Endothelial cell of umbilical vein (primary cell): ENCODE results near the gene TRAPPC10. TPM values are rescaled to one million over a fixed set of nuclear protein-coding genes. Genes with fewer than 3 reads are reported as not detected.

ENCODE experiments used
- BruUV-seq: library from RNA; stranded (reverse); fragments of 400-500 nt; replicated peaks from 2 replicates; lab custom pipeline; 2021; lab: Mats Ljungman, UMichigan
- CTCF ChIA-PET: fragments of 300-600, 350-600 bp; sonication (Branson Sonifier 250); formaldehyde crosslinking; loops from one replicate; lab custom pipeline; 2021; ENCODE audit warnings: antibody characterized with exemption, inconsistent platforms; lab: Charles Lee
- POLR2A ChIA-PET: fragments of 300-600, 350-600 bp; sonication (Branson Sonifier 250); formaldehyde crosslinking; loops from one replicate; lab custom pipeline; 2021; ENCODE audit warnings: antibody characterized with exemption, inconsistent platforms; lab: Charles Lee
- DNase-seq: peaks from one replicate; pipeline ENCODE4 v3.0.0-alpha.2; 2011; ENCODE audit warnings: low read depth, low spot score
- FAIRE-seq: peaks from 2 replicates; lab custom pipeline; 2011; peaks lifted over from hg19 to GRCh38; lab: Jason Lieb, UNC
- H2AFZ ChIP-seq: 2 replicates; pipeline ENCODE4 v1.6.0; 2012; ENCODE audit warnings: low read depth, low read length, control low read depth, inconsistent platforms
- H3K27ac ChIP-seq: 2 replicates; pipeline ENCODE4 v1.5.1; 2011; ENCODE audit warnings: low read depth, mild to moderate bottlenecking, control low read depth, low read length, moderate library complexity; ENCODE audit not compliant: insufficient read depth
- H3K27me3 ChIP-seq, 2 experiments: 2 replicates each; pipeline versions ENCODE4 v1.6.0 to v1.6.1; 2011; ENCODE audit warnings: low read length in 2 of 2, mixed read lengths in 1 of 2; ENCODE audit not compliant: control insufficient read depth in 2 of 2, insufficient read depth in 2 of 2
- H3K36me3 ChIP-seq, 2 experiments: 2 replicates in 1 of 2; 3 replicates in 1 of 2; pipeline ENCODE4 v1.5.1; 2011; ENCODE audit warnings: low read length in 2 of 2, mild to moderate bottlenecking in 1 of 2, moderate library complexity in 1 of 2; ENCODE audit not compliant: control insufficient read depth in 2 of 2, insufficient read depth in 2 of 2; ENCODE audit errors: extremely low read depth in 1 of 2
- H3K4me1 ChIP-seq: 3 replicates; pipeline ENCODE4 v1.5.1; 2011; ENCODE audit warnings: mild to moderate bottlenecking, low read length; ENCODE audit not compliant: control insufficient read depth, insufficient read depth; ENCODE audit errors: extremely low read depth
- H3K4me2 ChIP-seq: 2 replicates; pipeline ENCODE4 v1.6.1; 2011; ENCODE audit warnings: low read length, control low read depth, mixed read lengths; ENCODE audit not compliant: insufficient read depth
- H3K4me3 ChIP-seq, 3 experiments: fragments of 200-600 bp in 1 of 3; sonication (generic), shearing (Covaris generic) in 1 of 3; replicated peaks in 1 of 3; 2 replicates each; pipeline ENCODE4 v1.5.1; 2011 to 2016; ENCODE audit warnings: control low read depth in 3 of 3, low read length in 3 of 3, mild to moderate bottlenecking in 2 of 3, inconsistent platforms in 1 of 3, low read depth in 1 of 3, moderate library complexity in 1 of 3; ENCODE audit not compliant: insufficient read depth in 1 of 3
- H3K79me2 ChIP-seq: 2 replicates; pipeline ENCODE4 v1.6.0; 2012; ENCODE audit warnings: low read length, inconsistent platforms; ENCODE audit not compliant: control insufficient read depth, insufficient read depth
- H3K9ac ChIP-seq: replicated peaks from 2 replicates; pipeline ENCODE3; 2011; ENCODE audit warnings: low read length, control low read depth; ENCODE audit not compliant: insufficient read depth; ENCODE audit errors: extremely low read depth
- H3K9me1 ChIP-seq: replicated peaks from 3 replicates; pipeline ENCODE4 v1.6.0; 2011; ENCODE audit warnings: mild to moderate bottlenecking, low read length; ENCODE audit not compliant: control insufficient read depth, insufficient read depth; ENCODE audit errors: extremely low read depth
- H3K9me3 ChIP-seq: replicated peaks from 2 replicates; pipeline ENCODE4 v1.5.1; 2012; ENCODE audit warnings: low read length, inconsistent platforms; ENCODE audit not compliant: control insufficient read depth, insufficient read depth
- H4K20me1 ChIP-seq: replicated peaks from 2 replicates; pipeline ENCODE3; 2011; ENCODE audit warnings: mild to moderate bottlenecking, low read length; ENCODE audit not compliant: control insufficient read depth, insufficient read depth; ENCODE audit errors: extremely low read depth
- EZH2 ChIP-seq: IDR thresholded peaks from 2 replicates; pipeline ENCODE4 v1.6.1; 2012; ENCODE audit warnings: borderline replicate concordance, low read depth, mild to moderate bottlenecking, moderate library complexity, low read length, inconsistent platforms; ENCODE audit not compliant: severe bottlenecking
- FOS ChIP-seq: IDR thresholded peaks from 2 replicates; pipeline ENCODE4 v1.6.1; 2011; ENCODE audit warnings: mild to moderate bottlenecking, low read length, moderate library complexity, borderline replicate concordance; ENCODE audit not compliant: insufficient read depth
- GATA2 ChIP-seq: IDR thresholded peaks from 2 replicates; pipeline ENCODE4 v1.7.0; 2011; ENCODE audit warnings: low read depth, mild to moderate bottlenecking, moderate library complexity, mixed read lengths, low read length; ENCODE audit not compliant: insufficient read length, insufficient read depth
- JUN ChIP-seq: IDR thresholded peaks from 2 replicates; pipeline ENCODE4 v1.6.1; 2011; ENCODE audit warnings: borderline replicate concordance, low read depth; ENCODE audit not compliant: insufficient read length, insufficient read depth
- MAX ChIP-seq: IDR thresholded peaks from 2 replicates; pipeline ENCODE4 v1.6.1; 2011; ENCODE audit not compliant: insufficient read depth, insufficient read length
- MYC ChIP-seq: IDR thresholded peaks from one replicate; pipeline ENCODE4 v1.6.1; 2011; ENCODE audit warnings: mild to moderate bottlenecking, low read depth, low read length
- POLR2A ChIP-seq: IDR thresholded peaks from 2 replicates; pipeline ENCODE4 v1.6.1; 2012; ENCODE audit warnings: low read depth, mild to moderate bottlenecking, control low read depth, low read length
- POLR2AphosphoS5 ChIP-seq: IDR thresholded peaks from 2 replicates; pipeline ENCODE4 v1.6.1; 2012; ENCODE audit warnings: low read depth, mild to moderate bottlenecking, control low read depth, low read length, moderate library complexity; ENCODE audit not compliant: insufficient read depth
- dilution Hi-C: fragments of 300-500 bp; cut with MboI; formaldehyde crosslinking; loops from one replicate; pipeline ENCODE4 v1.15.0; 2019; ENCODE audit warnings: low sequenced_read_pairs; ENCODE audit not compliant: extremely low pct_ligation_motif_present
- intact Hi-C: fragments of 100-400 bp; cut with micrococcal nuclease; formaldehyde crosslinking; loops from one replicate; pipeline ENCODE4 v1.10.0; 2022
- polyA plus RNA-seq, 4 experiments: library from polyadenylated mRNA; depleted of rRNA in 3 of 4; stranded (reverse) in 3 of 4; unstranded in 1 of 4; fragments of >200 nt; gene quantifications; 2 replicates each; pipeline versions ENCODE4 v1.2.1 to v1.2.3, GENCODE V29; 2011 to 2012; ENCODE audit warnings: missing spikeins in 1 of 4
- total RNA-seq: library from RNA; stranded (reverse); gene quantifications from 2 replicates; pipeline ENCODE4 v1.2.3, GENCODE V29; 2021
- TF ChIP-seq, protein P1 (sequence below), 2 donors: IDR thresholded peaks; 1 replicate in 1 of 2; 2 replicates in 1 of 2; pipeline ENCODE4 v1.5.1; 2011; ENCODE audit warnings: low read length in 2 of 2, mild to moderate bottlenecking in 2 of 2, moderate library complexity in 2 of 2, control low read depth in 1 of 2, inconsistent platforms in 1 of 2, low read depth in 1 of 2; ENCODE audit not compliant: insufficient read depth in 1 of 2; ENCODE audit errors: extremely low read depth in 1 of 2

TRAPPC10 gene
- total and polyA plus RNA-seq, 2 donors (not counting 3 experiments of a cell fraction or from before 2014, with no cell fraction given), result 21.5 to 33.6 TPM

- CTCF ChIA-PET, result no interaction called here
- FAIRE-seq, result no peak
- no peak for TF ChIP-seq POLR2A
- no peak for TF ChIP-seq EZH2
- TF ChIP-seq, protein P1, sequence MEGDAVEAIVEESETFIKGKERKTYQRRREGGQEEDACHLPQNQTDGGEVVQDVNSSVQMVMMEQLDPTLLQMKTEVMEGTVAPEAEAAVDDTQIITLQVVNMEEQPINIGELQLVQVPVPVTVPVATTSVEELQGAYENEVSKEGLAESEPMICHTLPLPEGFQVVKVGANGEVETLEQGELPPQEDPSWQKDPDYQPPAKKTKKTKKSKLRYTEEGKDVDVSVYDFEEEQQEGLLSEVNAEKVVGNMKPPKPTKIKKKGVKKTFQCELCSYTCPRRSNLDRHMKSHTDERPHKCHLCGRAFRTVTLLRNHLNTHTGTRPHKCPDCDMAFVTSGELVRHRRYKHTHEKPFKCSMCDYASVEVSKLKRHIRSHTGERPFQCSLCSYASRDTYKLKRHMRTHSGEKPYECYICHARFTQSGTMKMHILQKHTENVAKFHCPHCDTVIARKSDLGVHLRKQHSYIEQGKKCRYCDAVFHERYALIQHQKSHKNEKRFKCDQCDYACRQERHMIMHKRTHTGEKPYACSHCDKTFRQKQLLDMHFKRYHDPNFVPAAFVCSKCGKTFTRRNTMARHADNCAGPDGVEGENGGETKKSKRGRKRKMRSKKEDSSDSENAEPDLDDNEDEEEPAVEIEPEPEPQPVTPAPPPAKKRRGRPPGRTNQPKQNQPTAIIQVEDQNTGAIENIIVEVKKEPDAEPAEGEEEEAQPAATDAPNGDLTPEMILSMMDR (IDR thresholded peaks at IDR 0.05; ENCODE audit: extremely low read depth in 1 of 2, insufficient read depth in 1 of 2, low read depth in 1 of 2, low read length in 2 of 2), result no peak
- TF ChIP-seq MAX, result no peak
- TF ChIP-seq POLR2AphosphoS5, result no peak
- no peak for TF ChIP-seq JUN
- no peak for TF ChIP-seq MYC
- TF ChIP-seq GATA2, result no peak
- no peak for TF ChIP-seq FOS
These were observed 22.7 kb upstream of the TRAPPC10 start for GRCh38 chr21:43989401-43989800.

More at GRCh38 chr21:43989401-43989800, 22.7 kb upstream of the TRAPPC10 start:
- no peaks in the 10 kb centered on the region for H3K4me1 ChIP-seq
- no peak overlapping the region for H3K27ac ChIP-seq
- no peak overlapping the region for H3K9ac ChIP-seq
- no TSS peak for BruUV-seq
- no peaks in the 10 kb centered on the region for H3K79me2 ChIP-seq
- H3K4me3 ChIP-seq, result no peak overlapping the region
- POLR2A ChIA-PET, result no interaction called here
- no peaks in the 10 kb centered on the region for H3K9me3 ChIP-seq
- no peaks in the 10 kb centered on the region for H3K9me1 ChIP-seq
- no peaks in the 10 kb centered on the region for H3K36me3 ChIP-seq
- H3K4me2 ChIP-seq, result no peak overlapping the region
- H4K20me1 ChIP-seq, result no peaks in the 10 kb centered on the region
- no peak for DNase-seq
- intact Hi-C loops, result no loop called here
- H3K27me3 ChIP-seq, result peaks cover 3 to 4% of the 10 kb centered on the region in 2 experiments
- dilution Hi-C loops, result no loop called here
- no peak overlapping the region for H2AFZ ChIP-seq
